ENCODE data around the gene SLC44A2. TPM values are rescaled to one million over a fixed set of nuclear protein-coding genes. Genes with fewer than 3 reads are reported as not detected.
"Not testable (repeated sequence)": the region's sequence is repeated elsewhere in the genome, so short reads cannot be mapped to it uniquely, and the experiment has no call there.

Gene SLC44A2
- polyA plus RNA-seq, 1 experiment = 114 TPM

DNA sequence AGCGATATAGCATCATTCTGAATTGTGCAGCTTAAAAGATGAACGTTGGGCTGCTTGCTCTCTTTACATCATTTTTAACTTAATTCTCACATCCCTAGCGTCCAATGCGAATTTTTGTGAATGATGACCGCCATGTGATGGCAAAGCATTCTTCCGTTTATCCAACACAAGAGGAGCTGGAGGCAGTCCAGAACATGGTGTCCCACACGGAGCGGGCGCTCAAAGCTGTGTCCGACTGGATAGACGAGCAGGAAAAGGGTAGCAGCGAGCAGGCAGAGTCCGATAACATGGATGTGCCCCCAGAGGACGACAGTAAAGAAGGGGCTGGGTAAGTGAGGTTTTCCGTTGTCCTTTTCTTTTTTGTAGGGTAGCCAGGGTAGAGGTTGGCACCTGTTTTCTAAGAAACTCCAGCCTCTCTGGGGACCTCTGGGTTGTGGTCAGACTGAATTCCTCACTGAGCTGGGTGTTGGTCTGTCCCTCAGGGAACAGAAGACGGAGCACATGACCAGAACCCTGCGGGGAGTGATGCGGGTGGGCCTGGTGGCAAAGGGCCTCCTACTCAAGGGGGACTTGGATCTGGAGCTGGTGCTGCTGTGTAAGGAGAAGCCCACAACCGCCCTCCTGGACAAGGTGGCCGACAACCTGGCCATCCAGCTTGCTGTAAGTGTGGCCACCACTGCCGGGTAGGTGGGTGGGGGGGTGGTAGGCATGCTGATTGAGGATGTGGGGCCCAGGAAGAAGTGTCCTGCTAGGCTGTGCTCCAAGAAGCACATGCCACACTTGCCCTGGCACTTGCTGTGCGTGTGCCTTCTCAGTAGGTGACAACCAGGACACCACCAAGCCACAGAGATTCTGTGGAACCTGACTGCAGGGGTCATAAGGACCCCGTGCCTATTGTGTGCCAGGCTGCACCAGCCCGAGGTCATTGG lies 45.8 kb downstream of the SLC44A2 start:
- no peak for DNase-seq (ENCODE audit: low read depth)
- no peaks in the 10 kb centered on the region; the same call in 1 of the 2 replicates for H3K27me3 ChIP-seq (ENCODE audit: control insufficient read depth, insufficient read depth, low read length)
- ChIA-PET POLR2A (no interaction called here), CTCF (interaction anchor here (1.0 kb wide), 1 partner anchor 90 kb away, joined by 4 read pairs; no protein-coding TSS in a partner anchor)
- H3K36me3 ChIP-seq (ENCODE audit: control insufficient read depth, insufficient read depth, low read length) = peaks cover 24% of the 10 kb centered on the region
- no peak for TF ChIP-seq CTCF (IDR thresholded peaks at IDR 0.05; ENCODE audit: insufficient read depth, low read depth, low read length)
- H3K4me3 ChIP-seq (ENCODE audit: low read depth, low read length) = no peak overlapping the region

- POLR2A ChIA-PET = not testable (repeated sequence)
- peaks cover 23% of the 10 kb centered on the region for H3K36me3 ChIP-seq (ENCODE audit: control insufficient read depth, insufficient read depth, low read length)
Measured at GRCh38 chr19:10671922-10672321, 46.6 kb downstream of the SLC44A2 start.

GRCh38 chr19:10675214-10675613 lies 49.9 kb downstream of the SLC44A2 start:
- DNase-seq (ENCODE audit: low read depth); H3K4me3 ChIP-seq (ENCODE audit: low read depth, low read length); H3K27me3 ChIP-seq (ENCODE audit: control insufficient read depth, insufficient read depth, low read length); POLR2A ChIA-PET: not testable (repeated sequence)
- peaks cover 42% of the 10 kb centered on the region for H3K36me3 ChIP-seq (ENCODE audit: control insufficient read depth, insufficient read depth, low read length)
- CTCF ChIA-PET = interaction anchor here (1.1 kb wide), 1 partner anchor 26 kb away, joined by 4 read pairs; the partner anchor contains the start of gene QTRT1

More at GRCh38 chr19:10671922-10672321, 46.6 kb downstream of the SLC44A2 start:
- CTCF ChIA-PET = interaction anchor here (1.0 kb wide), 1 partner anchor 90 kb away, joined by 4 read pairs; no protein-coding TSS in a partner anchor
- not testable (repeated sequence) for DNase-seq (ENCODE audit: low read depth); H3K27me3 ChIP-seq (ENCODE audit: control insufficient read depth, insufficient read depth, low read length); H3K4me3 ChIP-seq (ENCODE audit: low read depth, low read length)

- no peak for TF ChIP-seq CTCF (IDR thresholded peaks at IDR 0.05; ENCODE audit: insufficient read depth, low read depth, low read length)
- peaks cover 54% of the 10 kb centered on the region for H3K36me3 ChIP-seq (ENCODE audit: control insufficient read depth, insufficient read depth, low read length)
- ChIA-PET CTCF (interaction anchor here (1.4 kb wide), 1 partner anchor 22 kb away, joined by 3 read pairs; no protein-coding TSS in a partner anchor), POLR2A (no interaction called here)
- no peak overlapping the region for H3K4me3 ChIP-seq (ENCODE audit: low read depth, low read length)
- no peak for DNase-seq (ENCODE audit: low read depth)
- H3K27me3 ChIP-seq (ENCODE audit: control insufficient read depth, insufficient read depth, low read length) = no peaks in the 10 kb centered on the region; the same call in 1 of the 2 replicates
Measured at GRCh38 chr19:10677751-10678150, 52.4 kb downstream of the SLC44A2 start.

DNA sequence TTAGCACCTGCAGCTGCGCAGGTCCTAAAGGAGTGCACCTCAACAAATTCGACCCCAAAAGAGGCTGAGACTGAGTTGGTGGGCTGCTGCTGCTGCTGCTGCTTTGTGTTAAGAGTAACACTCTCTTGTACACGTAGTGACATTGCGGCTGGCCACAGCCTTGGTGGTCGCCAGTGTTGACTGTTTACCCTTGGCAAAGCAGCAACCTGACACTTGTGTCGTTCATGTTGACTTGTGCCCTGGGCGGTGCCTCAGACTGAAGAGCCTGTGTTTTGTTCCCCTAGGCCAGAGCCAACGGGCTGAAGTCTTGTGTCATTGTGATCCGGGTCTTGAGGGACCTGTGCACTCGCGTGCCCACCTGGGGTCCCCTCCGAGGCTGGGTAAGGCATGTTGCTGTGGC lies 53.5 kb downstream of the SLC44A2 start:
- Histone ChIP-seq H3K36me3 (ENCODE audit: control insufficient read depth, insufficient read depth, low read length) (peaks cover 64% of the 10 kb centered on the region), H3K27me3 (ENCODE audit: control insufficient read depth, insufficient read depth, low read length) (no peaks in the 10 kb centered on the region; the same call in 1 of the 2 replicates), H3K4me3 (ENCODE audit: low read depth, low read length) (no peak overlapping the region)
- DNase-seq (ENCODE audit: low read depth) = no peak
- ChIA-PET POLR2A (no interaction called here), CTCF (interaction anchor here (1.0 kb wide), 1 partner anchor 34 kb away, joined by 3 read pairs; no protein-coding TSS in a partner anchor)
- TF ChIP-seq CTCF (IDR thresholded peaks at IDR 0.05; ENCODE audit: insufficient read depth, low read depth, low read length) = no peak

DNA sequence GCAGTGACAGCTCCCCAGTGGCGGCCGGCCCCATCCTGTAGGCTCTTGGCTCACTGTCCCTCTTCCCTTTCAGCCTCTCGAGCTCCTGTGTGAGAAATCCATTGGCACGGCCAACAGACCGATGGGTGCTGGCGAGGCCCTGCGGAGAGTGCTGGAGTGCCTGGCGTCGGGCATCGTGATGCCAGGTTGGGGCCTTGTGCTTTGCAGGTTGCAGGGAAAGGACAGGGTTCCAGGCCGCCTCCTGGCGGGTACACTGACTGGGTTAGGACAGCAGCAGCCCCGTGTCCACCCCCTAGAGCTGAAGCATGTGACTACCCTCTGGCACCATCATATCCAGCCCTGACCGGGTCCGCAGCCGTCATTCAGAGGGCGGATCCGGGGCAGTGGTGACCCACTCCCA lies 54.4 kb downstream of the SLC44A2 start:
- Histone ChIP-seq H3K4me3 (ENCODE audit: low read depth, low read length) (no peak overlapping the region), H3K27me3 (ENCODE audit: control insufficient read depth, insufficient read depth, low read length) (no peaks in the 10 kb centered on the region; the same call in 1 of the 2 replicates), H3K36me3 (ENCODE audit: control insufficient read depth, insufficient read depth, low read length) (peaks cover 64% of the 10 kb centered on the region)
- no peak for TF ChIP-seq CTCF (IDR thresholded peaks at IDR 0.05; ENCODE audit: insufficient read depth, low read depth, low read length)
- POLR2A ChIA-PET = no interaction called here
- DNase-seq (ENCODE audit: low read depth) = no peak
- CTCF ChIA-PET = interaction anchor here (1.0 to 1.1 kb wide), 2 partner anchors 13 to 35 kb away, joined by 3 read pairs; no protein-coding TSS in a partner anchor
